WTC11 (cell line): ENCODE measurements around the gene SEMA4A.

Experiments used
- ATF3 ChIP-seq: sonication (generic); formaldehyde crosslinking; conservative IDR thresholded peaks from 2 replicates; pipeline ENCODE4 v1.8.1; 2022; ENCODE audit warnings: mild to moderate bottlenecking, missing genetic modification reagents
- CREB1 ChIP-seq: sonication (generic); formaldehyde crosslinking; IDR thresholded peaks from 2 replicates; pipeline ENCODE4 v1.8.0; 2023; ENCODE audit warnings: mild to moderate bottlenecking, missing genetic modification reagents
- CTCF ChIP-seq: fragments of 200-600 bp; IDR thresholded peaks from 2 replicates; pipeline ENCODE4 v1.8.0; 2022; ENCODE audit warnings: antibody characterized with exemption
- ELF4 ChIP-seq: sonication (generic); formaldehyde crosslinking; IDR thresholded peaks from 2 replicates; pipeline ENCODE4 v1.8.1; 2022; ENCODE audit warnings: low read depth, mild to moderate bottlenecking, moderate library complexity, missing genetic modification reagents
- NFATC4 ChIP-seq: fragments of 250-450 bp; sonication (Bioruptor Pico); IDR thresholded peaks from 2 replicates; pipeline ENCODE4 v1.9.0; 2021; ENCODE audit warnings: mild to moderate bottlenecking
- NFYB ChIP-seq: sonication (generic); formaldehyde crosslinking; conservative IDR thresholded peaks from 2 replicates; pipeline ENCODE4 v1.8.0; 2022; ENCODE audit warnings: low read depth, missing genetic modification reagents
- NR1H2 ChIP-seq: sonication (generic); formaldehyde crosslinking; IDR thresholded peaks from 2 replicates; pipeline ENCODE4 v1.9.0; 2021; ENCODE audit warnings: mild to moderate bottlenecking, moderate library complexity, missing genetic modification reagents
- ZBTB21 ChIP-seq: sonication (generic); formaldehyde crosslinking; IDR thresholded peaks from 2 replicates; pipeline ENCODE4 v1.8.1; 2023; ENCODE audit warnings: mild to moderate bottlenecking, missing genetic modification reagents, borderline replicate concordance
- ZBTB43 ChIP-seq: sonication (generic); formaldehyde crosslinking; IDR thresholded peaks from 2 replicates; pipeline ENCODE4 v1.8.1; 2023; ENCODE audit warnings: mild to moderate bottlenecking, missing genetic modification reagents
- TF ChIP-seq, protein P1 (sequence below): sonication (generic); formaldehyde crosslinking; IDR thresholded peaks from 2 replicates; pipeline ENCODE4 v1.8.1; 2022; ENCODE audit warnings: low read depth, missing genetic modification reagents, borderline replicate concordance

DNA sequence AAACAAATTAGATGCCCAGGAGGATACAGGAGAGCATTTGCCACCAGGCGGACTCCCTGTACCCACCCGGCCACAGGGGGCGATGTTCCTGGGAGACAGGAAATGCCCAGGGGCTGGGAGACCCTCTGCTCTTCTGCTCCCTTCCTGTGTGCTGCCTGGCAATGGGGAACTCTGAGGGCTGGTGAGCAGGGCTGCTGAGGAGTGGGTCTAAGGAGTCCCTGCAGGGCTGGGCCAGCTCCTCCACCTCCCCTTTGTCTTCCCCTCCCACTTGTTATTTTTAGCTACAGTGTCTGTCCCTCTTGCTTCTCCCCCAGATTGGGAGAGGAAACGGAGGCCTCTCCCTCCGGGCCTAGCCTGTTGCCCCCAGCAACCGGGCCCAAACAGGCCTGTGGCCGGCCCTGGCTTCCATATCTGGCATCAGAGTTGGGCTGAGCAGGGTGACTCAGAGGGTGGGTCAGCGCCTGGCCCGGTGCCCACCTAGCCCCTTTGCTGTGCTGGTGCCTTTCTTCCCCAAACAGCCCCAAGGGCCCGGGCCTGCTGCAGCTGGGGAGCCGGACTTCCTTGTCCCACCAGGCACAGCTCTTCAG is 27.2 kb upstream of the SEMA4A start:
- TF ChIP-seq CTCF: peak; percentile 47; the same call in 1 of the 2 replicates
- no peak for TF ChIP-seq ZBTB21 (CRISPR knock-in tag)
- TF ChIP-seq NFYB: no peak
- no peak for TF ChIP-seq NR1H2 (CRISPR knock-in tag)
- TF ChIP-seq ATF3: no peak
- no peak for TF ChIP-seq NFATC4 (CRISPR knock-in tag)
- TF ChIP-seq, protein P1, sequence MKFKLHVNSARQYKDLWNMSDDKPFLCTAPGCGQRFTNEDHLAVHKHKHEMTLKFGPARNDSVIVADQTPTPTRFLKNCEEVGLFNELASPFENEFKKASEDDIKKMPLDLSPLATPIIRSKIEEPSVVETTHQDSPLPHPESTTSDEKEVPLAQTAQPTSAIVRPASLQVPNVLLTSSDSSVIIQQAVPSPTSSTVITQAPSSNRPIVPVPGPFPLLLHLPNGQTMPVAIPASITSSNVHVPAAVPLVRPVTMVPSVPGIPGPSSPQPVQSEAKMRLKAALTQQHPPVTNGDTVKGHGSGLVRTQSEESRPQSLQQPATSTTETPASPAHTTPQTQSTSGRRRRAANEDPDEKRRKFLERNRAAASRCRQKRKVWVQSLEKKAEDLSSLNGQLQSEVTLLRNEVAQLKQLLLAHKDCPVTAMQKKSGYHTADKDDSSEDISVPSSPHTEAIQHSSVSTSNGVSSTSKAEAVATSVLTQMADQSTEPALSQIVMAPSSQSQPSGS (CRISPR knock-in tag): no peak
- no peak for TF ChIP-seq ZBTB43
- TF ChIP-seq CREB1 (CRISPR knock-in tag): no peak
- no peak for TF ChIP-seq ELF4 (CRISPR knock-in tag)
